Psoas muscle (tissue), 8 donors: ENCODE results near the gene SMTNL1. TPM values are rescaled to one million over a fixed set of nuclear protein-coding genes. Genes with fewer than 3 reads are reported as not detected.

Experiments used
- ATAC-seq, 4 donors: fragments of 200-7000 bp; cut with Tn5 transposase; one replicate each; pipeline ENCODE4 v1.9.1; 2020; ENCODE audit warnings: moderate library complexity in 3 of 4, mild to moderate bottlenecking in 2 of 4
- DNase-seq, 2 donors: peaks; one replicate each; pipeline ENCODE4 v3.0.0-alpha.2; 2020
- H3K27ac ChIP-seq: fragments of 200-600 bp; one replicate; pipeline ENCODE4 v1.8.0; 2022
- H3K27me3 ChIP-seq, 3 donors: fragments of 200-600 bp in 1 of 3; one replicate each; pipeline versions ENCODE4 v1.6.1 to v1.8.0; 2013 to 2022; ENCODE audit warnings: low read length in 2 of 3, mild to moderate bottlenecking in 2 of 3, moderate library complexity in 1 of 3; ENCODE audit not compliant: insufficient read depth in 3 of 3
- H3K36me3 ChIP-seq, 2 donors: fragments of 200-600 bp in 1 of 2; one replicate each; pipeline versions ENCODE4 v1.6.1 to v1.8.0; 2013 to 2022; ENCODE audit warnings: low read depth in 1 of 2, mild to moderate bottlenecking in 1 of 2, moderate library complexity in 1 of 2; ENCODE audit not compliant: insufficient read depth in 1 of 2
- H3K4me1 ChIP-seq: fragments of 200-600 bp; one replicate; pipeline ENCODE4 v1.8.0; 2022
- H3K4me3 ChIP-seq: fragments of 200-600 bp; one replicate; pipeline ENCODE4 v1.8.0; 2022; ENCODE audit warnings: mild to moderate bottlenecking
- H3K9me3 ChIP-seq: fragments of 200-600 bp; one replicate; pipeline ENCODE4 v1.8.0; 2022
- WGBS, 3 donors: extraction: QIAGEN DNeasy Blood & Tissue Kit; methylation state at CpG; one replicate each; pipeline versions ENCODE4 v1.1.6 to v1.1.7; 2013; 5-methylcytosine and 5-hydroxymethylcytosine counted together
- intact Hi-C, 2 donors: fragments of 100-400 bp; cut with DNase I; formaldehyde crosslinking; loops; one replicate each; pipeline versions ENCODE4 v1.11.0 to v1.14.2; 2022
- polyA plus RNA-seq, 3 donors: library from polyadenylated mRNA; stranded (reverse); fragments of 200-250 nt; gene quantifications; one replicate each; pipeline ENCODE4 v1.2.3, GENCODE V29; 2013
- total RNA-seq, 4 donors: library from RNA; stranded (reverse); fragmentation: NEBNext Ultra II Directional in 2 of 4; extraction: Animal tissue kit (Norgen Biotek cat#: 25700) in 2 of 4; gene quantifications; one replicate each; pipeline versions ENCODE4 v1.2.1 to v1.2.4, GENCODE V29; 2021 to 2023
- TF ChIP-seq, protein P1 (sequence below): fragments of 200-600 bp; IDR thresholded peaks from one replicate; pipeline ENCODE4 v1.8.0; 2022; ENCODE audit warnings: antibody characterized with exemption
- donor health status: healthy with polysubstance abuse.
- donor health status: DM: no; HTN: no; CAD: no; lungs with moderate emphysema.
- donor health status: Bipolar disorder and iron deficiency.
- donor health status: healthy.
- donor health status: DM: yes; HTN: yes; CAD: no.
- donor health status: DM: no; HTN: no; CAD: no.
- donor health status: DM: no; HTN: no; CAD: no.
- donor health status: DM: yes; HTN: yes; CAD: no.

The SMTNL1 gene
- total and polyA plus RNA-seq, 7 donors: 6.7 to 118 (median 16.1) TPM

DNA sequence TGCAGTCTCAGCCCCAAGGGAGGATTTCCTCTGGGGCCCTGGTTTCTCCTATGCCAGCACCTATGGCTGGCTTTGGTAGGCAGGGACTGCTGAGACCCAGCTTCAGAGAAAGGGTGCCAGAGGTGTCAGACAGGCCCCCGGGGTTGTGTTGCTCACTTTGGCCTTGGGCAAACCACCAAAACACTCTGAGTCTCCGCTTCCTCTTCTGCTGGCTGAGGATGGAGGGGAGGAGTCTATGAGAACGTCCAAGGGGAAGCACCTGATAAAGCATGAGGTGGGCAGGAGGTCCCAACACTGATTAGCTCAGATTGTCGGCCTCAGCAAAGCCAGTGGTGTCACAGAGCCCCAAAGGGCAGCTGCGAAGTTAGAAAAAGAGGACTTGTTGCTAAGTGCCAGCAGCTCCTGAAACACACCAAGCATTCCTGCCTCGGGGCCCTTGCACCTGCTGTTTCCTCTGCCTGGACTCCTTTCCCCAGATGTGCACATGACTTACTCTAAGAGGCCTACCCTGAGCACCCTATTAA, 10.5 kb downstream of the SMTNL1 start:
- H3K27me3 ChIP-seq: no peaks in the 10 kb centered on the region
- H3K4me3 ChIP-seq: no peak overlapping the region
- DNase-seq: no peak
- no peak overlapping the region for H3K27ac ChIP-seq
- H3K4me1 ChIP-seq: no peaks in the 10 kb centered on the region
- no peak for ATAC-seq
- no peaks in the 10 kb centered on the region for H3K9me3 ChIP-seq
- TF ChIP-seq, protein P1, sequence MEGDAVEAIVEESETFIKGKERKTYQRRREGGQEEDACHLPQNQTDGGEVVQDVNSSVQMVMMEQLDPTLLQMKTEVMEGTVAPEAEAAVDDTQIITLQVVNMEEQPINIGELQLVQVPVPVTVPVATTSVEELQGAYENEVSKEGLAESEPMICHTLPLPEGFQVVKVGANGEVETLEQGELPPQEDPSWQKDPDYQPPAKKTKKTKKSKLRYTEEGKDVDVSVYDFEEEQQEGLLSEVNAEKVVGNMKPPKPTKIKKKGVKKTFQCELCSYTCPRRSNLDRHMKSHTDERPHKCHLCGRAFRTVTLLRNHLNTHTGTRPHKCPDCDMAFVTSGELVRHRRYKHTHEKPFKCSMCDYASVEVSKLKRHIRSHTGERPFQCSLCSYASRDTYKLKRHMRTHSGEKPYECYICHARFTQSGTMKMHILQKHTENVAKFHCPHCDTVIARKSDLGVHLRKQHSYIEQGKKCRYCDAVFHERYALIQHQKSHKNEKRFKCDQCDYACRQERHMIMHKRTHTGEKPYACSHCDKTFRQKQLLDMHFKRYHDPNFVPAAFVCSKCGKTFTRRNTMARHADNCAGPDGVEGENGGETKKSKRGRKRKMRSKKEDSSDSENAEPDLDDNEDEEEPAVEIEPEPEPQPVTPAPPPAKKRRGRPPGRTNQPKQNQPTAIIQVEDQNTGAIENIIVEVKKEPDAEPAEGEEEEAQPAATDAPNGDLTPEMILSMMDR: no peak
- peaks cover 2 to 31% of the 10 kb centered on the region in 2 donors for H3K36me3 ChIP-seq
- intact Hi-C loops: no loop called here
- 21 to 34% (median 31%) methylated on average over 6 of the region's 6 CpGs for WGBS, 3 donors

DNA sequence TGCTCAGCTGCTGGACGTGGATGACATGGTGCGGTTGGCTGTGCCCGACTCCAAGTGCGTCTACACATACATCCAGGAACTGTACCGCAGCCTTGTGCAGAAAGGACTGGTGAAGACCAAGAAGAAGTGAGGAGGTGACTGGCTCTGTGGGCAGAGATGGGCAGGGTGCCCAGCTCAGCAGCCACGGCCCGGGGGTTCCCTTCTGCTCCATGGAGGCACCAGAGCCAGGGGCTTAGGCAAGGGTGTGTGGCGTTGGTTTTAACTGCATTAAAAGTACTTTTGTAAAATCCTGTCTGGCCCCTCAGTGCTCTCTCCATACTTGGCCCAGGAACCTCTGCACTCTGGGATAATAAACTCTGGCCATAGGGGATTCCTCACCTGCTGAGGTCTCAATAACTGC, 12.6 kb downstream of the SMTNL1 start:
- H3K27me3 ChIP-seq: no peaks in the 10 kb centered on the region
- TF ChIP-seq, protein P1: no peak
- H3K4me3 ChIP-seq: no peak overlapping the region
- H3K9me3 ChIP-seq: no peaks in the 10 kb centered on the region
- H3K27ac ChIP-seq: no peak overlapping the region
- DNase-seq (no peak), ATAC-seq (no peak)
- peaks cover 2 to 48% of the 10 kb centered on the region in 2 donors for H3K36me3 ChIP-seq
- H3K4me1 ChIP-seq: no peaks in the 10 kb centered on the region
- WGBS, 3 donors: 75 to 88% (median 82%) methylated on average over 8 of the region's 8 CpGs
- intact Hi-C loops: no loop called here

DNA sequence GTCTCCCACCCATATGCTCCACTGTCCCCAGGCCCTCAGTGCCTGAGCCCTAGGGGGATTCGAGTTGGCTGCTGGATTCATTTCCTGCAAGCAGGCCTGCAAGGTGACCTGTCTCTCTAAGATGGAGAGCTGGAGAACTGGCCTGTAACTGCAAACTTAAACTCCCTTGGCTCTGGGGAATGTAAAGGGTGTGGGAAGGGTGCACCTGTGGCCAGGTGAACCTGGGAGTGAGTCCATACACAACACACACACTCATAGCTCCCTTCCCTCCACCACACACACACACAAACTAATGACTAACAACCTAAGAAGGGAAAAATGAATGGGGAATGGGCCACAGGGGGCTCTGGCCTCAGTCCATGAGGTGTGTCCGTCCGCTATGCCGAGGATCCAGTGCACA, 14.5 kb downstream of the SMTNL1 start:
- Histone ChIP-seq H3K27me3 (no peaks in the 10 kb centered on the region), H3K36me3 (peaks cover 2 to 53% of the 10 kb centered on the region in 2 donors), H3K9me3 (no peaks in the 10 kb centered on the region), H3K4me1 (no peaks in the 10 kb centered on the region), H3K27ac (no peak overlapping the region), H3K4me3 (no peak overlapping the region)
- WGBS, 3 donors: 86 to 94% (median 91%) methylated on average over 4 of the region's 4 CpGs
- intact Hi-C loops: no loop called here
- DNase-seq: no peak
- TF ChIP-seq, protein P1: no peak
- no peak for ATAC-seq

DNA sequence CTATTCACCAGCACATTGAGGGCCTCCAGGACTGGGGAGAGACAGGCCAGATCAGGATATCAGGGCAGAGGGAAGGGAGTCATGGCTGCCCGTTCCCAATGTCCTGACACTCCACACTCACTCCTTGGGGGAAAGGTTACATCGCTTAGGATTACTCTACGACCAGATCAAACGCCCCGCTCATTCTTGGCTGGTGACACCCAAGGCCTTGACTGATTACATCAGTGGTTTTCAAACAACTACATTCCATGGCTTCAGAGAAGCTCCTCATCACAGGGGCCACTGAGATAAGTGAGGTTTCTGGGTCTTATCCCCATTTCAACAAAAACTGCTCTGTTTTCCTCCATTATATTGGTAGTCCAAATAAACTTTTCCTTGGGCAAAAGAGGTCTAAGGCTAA, 15.1 kb downstream of the SMTNL1 start:
- H3K36me3 ChIP-seq: peaks cover 2 to 57% of the 10 kb centered on the region in 2 donors
- no peaks in the 10 kb centered on the region for H3K4me1 ChIP-seq
- no peak overlapping the region for H3K4me3 ChIP-seq
- ATAC-seq: no peak
- WGBS, 3 donors: 66 to 74% (median 69%) methylated on average over 5 of the region's 5 CpGs
- intact Hi-C loops: no loop called here
- no peaks in the 10 kb centered on the region for H3K9me3 ChIP-seq
- no peaks in the 10 kb centered on the region for H3K27me3 ChIP-seq
- H3K27ac ChIP-seq: no peak overlapping the region
- TF ChIP-seq, protein P1: no peak
- DNase-seq: no peak

DNA sequence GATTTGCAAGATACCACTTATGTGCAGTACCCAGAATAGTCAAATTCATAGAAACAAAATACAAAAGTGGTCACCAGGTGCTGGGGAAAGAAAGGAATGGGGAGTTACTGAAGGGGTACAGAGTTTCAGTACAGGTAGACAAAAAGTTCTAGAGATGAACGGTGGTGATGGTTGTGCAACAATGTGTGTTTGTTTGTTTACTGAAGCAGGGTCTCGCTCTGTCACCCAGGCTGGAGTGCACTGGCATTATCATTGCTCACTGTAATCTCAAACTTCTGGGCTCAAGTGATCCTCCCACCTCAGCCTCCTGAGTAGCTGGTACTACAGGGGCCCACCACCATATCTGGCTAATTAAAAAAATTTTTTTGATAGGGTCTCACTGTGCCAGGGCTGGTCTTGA, 18.0 kb downstream of the SMTNL1 start:
- DNase-seq (no peak), ATAC-seq (no peak)
- Histone ChIP-seq H3K9me3 (no peaks in the 10 kb centered on the region), H3K4me3 (no peak overlapping the region), H3K27ac (no peak overlapping the region), H3K36me3 (peaks cover under 1 to 63% of the 10 kb centered on the region in 2 donors), H3K4me1 (no peaks in the 10 kb centered on the region), H3K27me3 (no peaks in the 10 kb centered on the region)
- WGBS, 3 donors: 90 to 100% (median 98%) methylated on average over 2 of the region's 2 CpGs
- intact Hi-C loops: no loop called here
- TF ChIP-seq, protein P1: no peak
